Activated CD4-positive, alpha-beta T cell treated with anti-CD3 and anti-CD28 coated beads, Interleukin-2, amount 10 ng/mL, durations not matched to agents 24 days and 14 days (primary cell): Measurements from ENCODE around the gene CCDC69. TPM values are rescaled to one million over a fixed set of nuclear protein-coding genes. Genes with fewer than 3 reads are reported as not detected.
A peak's percentile ranks its signal among the peaks of the same experiment; 100 is the strongest.
"Not testable (repeated sequence)": the region's sequence is repeated elsewhere in the genome, so short reads cannot be mapped to it uniquely, and the experiment has no call there.

Experiments
- DNase-seq: peaks from one replicate; pipeline ENCODE4 v3.0.0; 2022
- H3K27ac Mint-ChIP-seq: one replicate; pipeline ENCODE4 v1.8.0; 2022; ENCODE audit warnings: mild to moderate bottlenecking, mixed read lengths
- H3K27me3 Mint-ChIP-seq: one replicate; pipeline ENCODE4 v1.8.0; 2022; ENCODE audit warnings: mixed read lengths
- H3K36me3 Mint-ChIP-seq: one replicate; pipeline ENCODE4 v1.8.0; 2022; ENCODE audit warnings: low read depth, mild to moderate bottlenecking, mixed read lengths
- H3K4me1 Mint-ChIP-seq: one replicate; pipeline ENCODE4 v1.8.0; 2021; ENCODE audit warnings: mixed read lengths
- H3K4me3 Mint-ChIP-seq: one replicate; pipeline ENCODE4 v1.8.0; 2022; ENCODE audit warnings: mild to moderate bottlenecking, moderate library complexity, mixed read lengths
- H3K9me3 Mint-ChIP-seq: one replicate; pipeline ENCODE4 v1.8.0; 2021; ENCODE audit warnings: mixed read lengths
- intact Hi-C: fragments of 100-400 bp; cut with micrococcal nuclease; formaldehyde crosslinking; loops from one replicate; pipeline ENCODE4 v1.15.1; 2023
- total RNA-seq: library from RNA; stranded (reverse); gene quantifications from 2 replicates; pipeline ENCODE4 v1.2.3, GENCODE V29; 2022

The CCDC69 gene
- total RNA-seq, 1 donor from 2014 or later: 23.2 TPM

DNA sequence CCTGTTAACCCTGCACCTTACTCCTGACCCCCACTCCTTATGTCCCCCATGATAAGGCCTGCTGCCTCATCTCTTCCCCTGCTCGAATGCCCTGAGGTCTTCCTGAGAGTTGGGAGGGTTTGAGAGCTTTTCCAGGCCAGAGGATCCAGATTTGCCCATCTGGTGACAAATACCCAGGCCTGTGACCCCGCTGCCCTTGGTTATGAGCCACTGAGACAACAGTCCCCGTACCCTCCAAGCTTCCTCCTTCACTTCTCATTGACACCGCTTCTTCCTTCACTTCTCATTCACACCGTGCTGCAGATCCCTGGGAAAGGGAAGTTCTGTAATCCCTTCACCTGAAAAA lies 29.7 kb upstream of the CCDC69 start:
- Mint-ChIP-seq H3K4me1 (peaks cover 31% of the 10 kb centered on the region), H3K27ac (peak overlapping the region; percentile 95), H3K27me3 (no peaks in the 10 kb centered on the region), H3K36me3 (no peaks in the 10 kb centered on the region), H3K9me3 (no peaks in the 10 kb centered on the region), H3K4me3 (peak overlapping the region; percentile 89)
- DNase-seq: peak; percentile 67
- intact Hi-C loops: loop anchor here (1.0 to 10.0 kb wide), 8 partner anchors 11 to 1519 kb away; partner anchors contain the start of genes IRGM, PPARGC1B and RBM22

DNA sequence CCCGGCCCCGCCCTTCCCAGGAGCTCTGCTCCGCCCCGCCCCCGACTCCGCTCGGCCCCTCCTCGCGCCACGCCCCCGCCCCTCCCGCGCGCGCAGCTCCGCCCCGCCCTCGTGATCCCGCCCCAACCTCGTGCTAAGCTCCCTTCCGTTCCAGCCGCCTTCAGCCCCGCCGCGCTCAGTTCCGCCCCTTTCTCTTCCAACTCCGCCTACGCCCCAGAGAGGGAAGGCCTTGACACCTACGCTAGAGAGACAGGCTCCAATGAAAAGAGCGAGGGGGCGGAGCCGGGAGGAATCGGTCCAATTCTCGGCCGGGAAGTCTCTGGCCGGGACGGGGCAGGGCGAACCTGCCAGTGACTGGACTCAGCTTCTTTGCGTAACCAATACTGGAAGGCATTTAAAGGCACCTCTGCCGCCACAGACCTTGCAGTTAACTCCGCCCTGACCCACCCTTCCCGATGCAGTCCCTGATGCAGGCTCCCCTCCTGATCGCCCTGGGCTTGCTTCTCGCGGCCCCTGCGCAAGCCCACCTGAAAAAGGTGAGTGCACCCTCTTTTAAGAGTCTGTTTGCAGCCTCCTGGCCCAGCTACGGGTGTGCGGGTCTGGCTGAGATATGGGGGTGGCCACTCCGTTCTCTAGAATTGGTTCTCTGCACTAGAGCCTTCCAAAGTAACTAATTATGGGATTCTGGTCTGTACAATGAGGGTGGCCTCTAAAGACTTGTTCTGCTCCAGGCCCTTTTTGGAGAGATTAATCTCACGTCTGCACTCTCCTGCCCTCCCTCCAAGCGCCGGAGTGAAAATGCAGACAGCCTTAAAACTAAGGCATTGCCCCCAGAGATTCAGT lies 29.1 kb upstream of the CCDC69 start, which contains the start of gene GM2A:
TSS of gene GM2A (plus strand) at position 424 of the 843 bp plus-strand sequence. CDS start at position 456, 32 bp downstream.
- H3K27me3 Mint-ChIP-seq: no peaks in the 10 kb centered on the region
- peak within 1 kb of the TSS; percentile 95 for H3K27ac Mint-ChIP-seq
- H3K4me3 Mint-ChIP-seq: peak within 1 kb of the TSS; percentile 89
- peaks cover 30% of the 10 kb centered on the region for H3K4me1 Mint-ChIP-seq
- no peaks in the 10 kb centered on the region for H3K36me3 Mint-ChIP-seq
- DNase-seq: peak; percentile 100
- no peaks in the 10 kb centered on the region for H3K9me3 Mint-ChIP-seq
- intact Hi-C loops: loop anchor here (1.0 to 10.0 kb wide), 11 partner anchors 11 to 1518 kb away; partner anchors contain the start of genes CCDC69, G3BP1, IRGM and PPARGC1B

DNA sequence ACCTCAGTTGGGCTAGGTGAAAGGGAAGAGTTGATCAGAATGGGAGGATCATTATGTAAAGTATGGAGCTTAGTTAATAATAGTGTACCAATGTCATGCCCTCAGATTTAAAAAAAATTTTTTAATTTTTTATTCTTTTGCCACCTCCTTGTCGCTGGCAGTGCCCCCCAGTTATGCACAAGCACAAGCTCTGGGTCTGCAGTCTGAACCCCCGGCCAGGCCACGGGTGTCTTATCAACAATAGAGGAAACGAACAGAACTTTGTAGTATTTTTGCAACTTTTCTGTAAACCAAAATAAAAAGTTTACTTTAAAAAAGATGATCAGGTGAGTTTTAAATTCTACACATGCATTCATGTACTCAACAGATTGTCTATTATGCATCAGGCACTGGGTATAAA lies 27.7 kb upstream of the CCDC69 start:
- Mint-ChIP-seq H3K9me3 (no peaks in the 10 kb centered on the region), H3K27me3 (no peaks in the 10 kb centered on the region), H3K27ac (peak overlapping the region; percentile 95), H3K36me3 (no peaks in the 10 kb centered on the region), H3K4me3 (peak overlapping the region; percentile 63), H3K4me1 (peaks cover 30% of the 10 kb centered on the region)
- intact Hi-C loops: loop anchor here (1.0 to 10.0 kb wide), 9 partner anchors 27 to 1517 kb away; partner anchors contain the start of genes CCDC69, G3BP1, IRGM and PPARGC1B
- no peak for DNase-seq

DNA sequence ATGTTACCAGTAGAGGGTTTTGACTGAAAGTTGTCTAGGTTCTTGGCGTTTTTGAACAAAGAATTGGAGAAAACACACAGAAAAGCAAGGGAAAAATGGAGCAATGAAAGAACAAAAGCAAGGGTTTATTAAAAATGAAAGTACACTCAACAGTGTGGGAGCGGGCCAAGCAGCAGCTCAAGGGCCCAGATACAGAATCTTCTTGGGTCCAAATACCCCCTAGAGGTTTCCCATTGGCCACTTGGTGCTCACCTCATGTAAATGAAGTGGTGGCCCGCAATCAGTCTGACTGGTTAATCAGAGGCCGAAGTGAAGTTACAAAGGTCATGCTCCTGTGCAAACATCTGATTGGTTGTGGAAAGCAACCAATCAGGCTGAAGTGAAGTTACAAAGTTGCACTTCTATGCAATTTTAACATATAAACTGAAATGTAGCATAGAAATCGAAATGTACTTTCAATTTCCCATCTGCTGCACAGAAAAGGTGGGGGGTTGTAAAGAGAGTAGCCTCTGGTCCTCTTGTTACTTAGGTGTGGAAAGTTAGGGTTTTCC lies 27.2 kb upstream of the CCDC69 start:
- intact Hi-C loops: loop anchor here (5.0 to 10.0 kb wide), 3 partner anchors 459 to 1516 kb away; partner anchors contain the start of genes PPARGC1B and RBM22
- H3K9me3 Mint-ChIP-seq: no peaks in the 10 kb centered on the region
- H3K4me1 Mint-ChIP-seq: peaks cover 30% of the 10 kb centered on the region
- H3K27me3 Mint-ChIP-seq: no peaks in the 10 kb centered on the region
- peak overlapping the region; percentile 63 for H3K4me3 Mint-ChIP-seq
- peak; percentile 77 for DNase-seq
- peak overlapping the region; percentile 64 for H3K27ac Mint-ChIP-seq
- H3K36me3 Mint-ChIP-seq: no peaks in the 10 kb centered on the region

DNA sequence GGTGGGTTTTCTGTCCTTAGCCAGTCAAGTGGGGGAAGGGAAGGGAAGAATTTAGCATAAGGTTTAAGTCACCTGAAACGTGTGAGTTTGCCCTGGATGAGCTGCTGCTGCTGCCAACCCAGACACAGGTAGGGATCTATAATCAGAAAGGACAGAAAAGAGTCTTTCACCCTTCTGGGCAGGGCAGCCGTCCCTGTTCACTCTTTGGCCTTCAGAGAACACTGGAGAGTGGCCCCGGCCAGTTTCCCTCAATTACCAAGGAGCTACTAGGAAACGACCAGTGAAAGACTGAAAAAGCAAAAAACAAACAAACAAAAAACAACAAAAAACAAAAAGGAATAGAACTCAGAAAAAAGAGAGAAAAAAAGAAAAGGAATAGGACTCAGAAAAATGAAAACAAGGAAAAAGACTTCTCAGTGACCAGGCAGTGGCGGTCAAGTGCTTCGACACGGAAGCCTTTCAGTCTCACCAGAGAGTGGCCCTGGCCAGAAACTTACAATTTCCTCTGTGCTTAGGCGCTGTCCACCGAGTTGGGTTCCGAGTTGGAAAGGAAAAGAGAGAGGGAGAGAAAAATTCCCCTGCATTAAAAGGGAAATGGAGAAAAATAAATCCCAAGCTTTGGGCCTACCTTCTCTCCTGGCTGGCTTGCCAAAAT lies 26.6 kb upstream of the CCDC69 start:
- peaks cover 31% of the 10 kb centered on the region for H3K4me1 Mint-ChIP-seq
- peak overlapping the region; percentile 63 for H3K4me3 Mint-ChIP-seq
- intact Hi-C loops: loop anchor here (5.0 to 10.0 kb wide), 3 partner anchors 458 to 1516 kb away; partner anchors contain the start of genes PPARGC1B and RBM22
- H3K9me3 Mint-ChIP-seq: no peaks in the 10 kb centered on the region
- DNase-seq: no peak
- H3K36me3 Mint-ChIP-seq: no peaks in the 10 kb centered on the region
- H3K27ac Mint-ChIP-seq: peak overlapping the region; percentile 64
- no peaks in the 10 kb centered on the region for H3K27me3 Mint-ChIP-seq

DNA sequence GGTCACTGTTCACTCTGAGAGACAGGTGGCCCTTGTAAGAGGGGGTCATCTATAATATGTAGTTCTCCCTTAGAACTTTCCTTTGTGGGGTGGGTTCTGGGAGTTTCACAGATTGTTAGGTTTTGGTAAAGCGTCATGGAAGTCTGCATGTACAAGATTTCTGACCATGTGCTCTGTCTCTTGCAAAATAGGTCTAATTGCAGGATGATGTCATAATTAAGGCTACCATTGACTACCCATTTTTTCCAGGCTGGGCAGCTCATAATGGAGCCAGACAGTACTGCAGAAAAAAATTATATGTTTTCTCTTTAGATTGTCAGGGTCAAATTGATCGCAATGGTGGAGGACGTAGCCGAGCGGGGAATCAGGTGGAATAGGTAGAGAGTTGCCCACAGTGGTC lies 25.4 kb upstream of the CCDC69 start:
- DNase-seq: no peak
- peaks cover 32% of the 10 kb centered on the region for H3K4me1 Mint-ChIP-seq
- no peak overlapping the region for H3K4me3 Mint-ChIP-seq
- H3K27ac Mint-ChIP-seq: no peak overlapping the region
- no peaks in the 10 kb centered on the region for H3K9me3 Mint-ChIP-seq
- H3K36me3 Mint-ChIP-seq: no peaks in the 10 kb centered on the region
- H3K27me3 Mint-ChIP-seq: no peaks in the 10 kb centered on the region
- intact Hi-C loops: no loop called here

DNA sequence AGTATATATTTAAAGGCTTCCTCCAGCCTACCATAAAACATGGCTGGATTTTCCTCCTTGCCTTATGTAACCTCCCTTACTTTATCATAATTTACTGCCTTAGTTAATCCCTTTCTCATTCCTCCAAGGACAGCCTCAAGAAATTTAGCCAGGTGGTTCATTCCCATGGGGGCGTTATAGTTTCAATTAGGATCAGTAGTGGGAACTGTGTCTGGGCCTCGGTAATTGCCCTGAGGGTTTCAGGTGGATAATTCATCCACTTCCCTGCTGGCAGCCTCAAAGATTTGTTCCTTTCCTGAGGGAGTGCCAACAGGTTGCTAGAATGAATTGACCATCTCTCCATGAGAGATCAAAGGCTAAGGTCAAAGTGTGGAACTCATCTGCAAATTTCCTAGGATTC lies 24.8 kb upstream of the CCDC69 start:
- no peaks in the 10 kb centered on the region for H3K9me3 Mint-ChIP-seq

DNA sequence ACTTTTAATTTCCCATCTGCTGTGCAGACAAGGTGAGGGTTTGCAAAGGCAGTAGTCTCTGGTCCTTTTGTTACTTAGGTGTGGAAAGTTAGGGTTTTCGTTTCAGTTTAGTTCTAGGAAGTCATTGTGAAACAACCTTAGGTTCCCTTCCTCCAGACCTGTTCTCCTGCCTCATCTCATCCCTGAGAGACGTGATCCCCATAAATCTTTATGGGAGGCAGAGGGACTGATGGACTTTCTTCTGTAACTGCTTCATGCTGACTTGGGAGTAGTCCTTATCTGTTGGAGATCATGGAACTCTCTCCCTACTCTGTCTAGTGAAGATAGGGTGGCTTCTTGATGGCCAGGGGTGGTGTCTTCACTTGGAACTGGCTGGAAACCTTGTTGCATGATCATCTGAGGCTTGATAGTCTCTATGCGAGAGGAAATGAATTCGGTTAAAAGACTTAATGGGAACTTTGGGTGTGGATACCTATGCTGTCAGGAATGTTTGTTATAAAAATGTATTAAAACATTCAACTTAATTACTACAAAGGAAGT lies 21.9 kb upstream of the CCDC69 start:
- no peaks in the 10 kb centered on the region for H3K9me3 Mint-ChIP-seq
- H3K27me3 Mint-ChIP-seq: no peaks in the 10 kb centered on the region
- intact Hi-C loops: no loop called here
- H3K4me1 Mint-ChIP-seq: peaks cover 23% of the 10 kb centered on the region
- no peak overlapping the region for H3K27ac Mint-ChIP-seq
- no peak for DNase-seq
- H3K36me3 Mint-ChIP-seq: no peaks in the 10 kb centered on the region
- no peak overlapping the region for H3K4me3 Mint-ChIP-seq

More for the DNA sequence above, 24.8 kb upstream of the CCDC69 start:
- no peak for DNase-seq
- H3K4me1 Mint-ChIP-seq: peaks cover 32% of the 10 kb centered on the region
- no peak overlapping the region for H3K4me3 Mint-ChIP-seq
- no peak overlapping the region for H3K27ac Mint-ChIP-seq
- intact Hi-C loops: no loop called here
- no peaks in the 10 kb centered on the region for H3K36me3 Mint-ChIP-seq
- no peaks in the 10 kb centered on the region for H3K27me3 Mint-ChIP-seq

DNA sequence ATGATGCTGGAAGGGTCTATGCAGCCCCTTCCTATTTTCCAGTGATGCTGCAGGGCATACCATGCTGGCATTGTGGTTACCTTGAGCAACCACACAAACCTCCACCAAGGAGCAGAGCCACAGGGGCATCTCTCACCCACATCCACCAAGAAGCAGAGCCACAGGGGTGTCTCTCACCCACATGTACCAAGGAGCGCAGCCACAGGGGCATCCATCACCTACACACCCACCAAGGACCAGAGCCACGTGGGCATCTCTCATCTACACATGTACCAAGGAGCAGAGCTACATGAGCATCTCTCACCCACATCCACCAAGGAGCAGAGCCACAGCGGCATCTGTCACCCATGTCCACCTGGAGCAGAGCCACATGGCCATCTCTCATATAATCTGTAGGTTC lies 20.3 kb upstream of the CCDC69 start:
- DNase-seq: no peak
- Mint-ChIP-seq H3K36me3 (no peaks in the 10 kb centered on the region), H3K4me1 (peaks cover 23% of the 10 kb centered on the region), H3K9me3 (no peaks in the 10 kb centered on the region), H3K27ac (no peak overlapping the region), H3K4me3 (no peak overlapping the region), H3K27me3 (no peaks in the 10 kb centered on the region)
- intact Hi-C loops: no loop called here

DNA sequence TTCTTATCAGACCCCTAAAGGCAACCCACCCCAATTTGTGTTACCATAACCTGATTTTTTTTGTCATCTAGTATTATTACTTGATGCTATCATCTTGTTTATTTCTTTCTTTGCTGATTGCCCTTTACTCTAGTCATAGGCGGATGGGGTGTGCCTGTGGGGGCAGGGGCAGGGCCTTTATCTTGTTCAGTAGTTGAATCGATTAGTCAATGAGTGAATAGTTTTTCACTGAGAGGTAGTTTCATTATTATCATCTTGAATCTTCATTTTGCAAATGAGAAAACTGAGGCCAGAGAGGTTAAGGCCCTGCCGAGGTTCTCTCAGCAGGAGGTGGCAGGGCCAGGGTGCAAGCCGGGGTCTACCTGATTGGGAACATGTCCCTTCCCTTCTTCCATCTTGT lies 19.7 kb upstream of the CCDC69 start:
- H3K9me3 Mint-ChIP-seq: no peaks in the 10 kb centered on the region
- H3K4me3 Mint-ChIP-seq: no peak overlapping the region
- intact Hi-C loops: no loop called here
- no peak overlapping the region for H3K27ac Mint-ChIP-seq
- no peaks in the 10 kb centered on the region for H3K27me3 Mint-ChIP-seq
- no peaks in the 10 kb centered on the region for H3K36me3 Mint-ChIP-seq
- DNase-seq: no peak
- peaks cover 24% of the 10 kb centered on the region for H3K4me1 Mint-ChIP-seq

DNA sequence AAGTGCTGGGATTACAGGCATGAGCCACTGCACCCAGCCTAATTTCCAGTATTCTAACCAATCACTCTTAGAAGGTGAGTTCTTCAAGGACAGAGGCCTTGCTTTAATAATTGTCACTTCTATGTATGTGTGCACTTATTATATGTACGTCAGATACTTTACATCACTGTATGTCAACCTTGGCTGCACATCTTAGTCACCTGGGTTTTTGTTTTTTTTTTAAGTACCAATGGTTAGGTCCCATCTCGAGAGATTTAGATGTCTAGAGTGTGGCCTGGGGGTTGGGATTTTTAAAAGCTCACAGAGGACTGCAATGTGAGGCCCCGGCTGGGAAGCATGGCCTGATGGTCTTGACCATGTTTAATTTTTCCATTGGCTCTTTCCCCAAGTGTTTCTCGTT lies 19.2 kb upstream of the CCDC69 start:
- Mint-ChIP-seq H3K4me1 (peaks cover 24% of the 10 kb centered on the region), H3K27me3 (no peaks in the 10 kb centered on the region), H3K27ac (no peak overlapping the region), H3K4me3 (no peak overlapping the region), H3K9me3 (no peaks in the 10 kb centered on the region), H3K36me3 (no peaks in the 10 kb centered on the region)
- intact Hi-C loops: no loop called here
- no peak for DNase-seq

DNA sequence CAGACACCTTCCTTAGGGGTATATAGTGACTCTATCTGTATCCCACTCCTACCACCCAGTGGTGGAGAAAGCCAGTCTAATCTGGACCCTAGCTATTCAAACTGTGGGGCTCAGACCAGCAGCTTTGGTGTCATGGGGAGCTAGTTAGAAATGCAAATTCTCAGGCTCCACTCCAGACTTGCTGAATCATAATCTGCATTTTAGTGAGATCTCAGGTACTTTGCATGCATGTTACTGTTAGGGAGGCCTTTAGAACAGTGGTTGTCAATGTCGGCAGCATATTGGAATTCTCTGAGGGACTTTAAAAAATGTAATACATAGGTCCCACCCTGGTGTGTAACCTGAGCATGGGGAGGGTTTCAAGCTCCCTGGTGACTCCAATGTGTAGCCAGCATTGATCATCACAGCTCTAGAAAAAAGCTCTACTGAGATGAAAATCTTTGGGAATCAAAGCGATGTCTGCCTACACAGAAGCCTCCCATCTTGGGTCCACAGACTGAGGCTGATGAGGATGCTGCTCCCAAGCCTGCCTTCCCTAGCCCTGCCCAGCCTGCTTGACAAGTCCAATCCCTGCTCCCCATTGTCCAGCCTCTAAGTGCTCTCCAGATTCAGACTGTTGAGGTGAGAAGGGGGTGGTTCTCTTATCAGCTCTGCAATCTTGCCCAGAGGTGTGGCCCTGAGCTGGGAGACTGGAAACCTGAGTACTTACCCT lies 17.2 kb upstream of the CCDC69 start:
- no peaks in the 10 kb centered on the region for H3K9me3 Mint-ChIP-seq
- intact Hi-C loops: no loop called here

DNA sequence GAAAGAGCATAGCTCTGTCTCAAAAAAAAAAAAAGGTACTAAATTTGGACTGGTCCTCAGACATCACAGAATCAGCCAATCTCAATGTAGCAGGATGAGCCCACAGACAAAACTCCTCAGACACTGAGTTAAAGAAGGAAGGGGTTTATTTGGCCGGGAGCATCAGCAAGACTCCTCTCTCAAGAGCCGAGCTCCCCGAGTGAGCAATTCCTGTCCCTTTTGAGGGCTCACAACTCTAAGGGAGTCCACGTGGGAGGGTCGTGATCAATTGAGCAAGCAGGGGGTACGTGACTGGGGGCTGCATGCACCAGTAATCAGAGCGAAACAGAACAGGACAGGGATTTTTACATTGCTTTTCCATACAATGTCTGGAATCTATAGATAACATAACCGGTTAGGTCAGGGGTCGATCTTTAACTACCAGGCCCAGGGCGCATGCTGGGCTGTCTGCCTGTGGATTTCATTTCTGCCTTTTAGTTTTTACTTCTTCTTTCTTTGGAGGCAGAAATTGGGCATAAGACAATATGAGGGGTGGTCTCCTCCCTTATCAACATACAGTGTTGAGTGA lies 16.5 kb upstream of the CCDC69 start:
- H3K9me3 Mint-ChIP-seq, H3K36me3 Mint-ChIP-seq, H3K27ac Mint-ChIP-seq, DNase-seq, H3K4me3 Mint-ChIP-seq, intact Hi-C loops, H3K27me3 Mint-ChIP-seq: not testable (repeated sequence)
- peaks cover 20% of the 10 kb centered on the region for H3K4me1 Mint-ChIP-seq

More for the DNA sequence above, 17.2 kb upstream of the CCDC69 start:
- H3K4me3 Mint-ChIP-seq: no peak overlapping the region
- no peaks in the 10 kb centered on the region for H3K27me3 Mint-ChIP-seq
- no peak for DNase-seq
- peaks cover 24% of the 10 kb centered on the region for H3K4me1 Mint-ChIP-seq
- no peak overlapping the region for H3K27ac Mint-ChIP-seq
- no peaks in the 10 kb centered on the region for H3K36me3 Mint-ChIP-seq
